GM19328 (cell line): Measurements from ENCODE around the gene TMA7B.

Experiments used
- ATAC-seq: cut with Tn5 transposase; IDR thresholded peaks from one replicate; pipeline ENCODE4 v1.9.1; 2021; ENCODE audit warnings: mild to moderate bottlenecking, moderate library complexity; ENCODE audit not compliant: unreplicated experiment

The TMA7B gene

DNA sequence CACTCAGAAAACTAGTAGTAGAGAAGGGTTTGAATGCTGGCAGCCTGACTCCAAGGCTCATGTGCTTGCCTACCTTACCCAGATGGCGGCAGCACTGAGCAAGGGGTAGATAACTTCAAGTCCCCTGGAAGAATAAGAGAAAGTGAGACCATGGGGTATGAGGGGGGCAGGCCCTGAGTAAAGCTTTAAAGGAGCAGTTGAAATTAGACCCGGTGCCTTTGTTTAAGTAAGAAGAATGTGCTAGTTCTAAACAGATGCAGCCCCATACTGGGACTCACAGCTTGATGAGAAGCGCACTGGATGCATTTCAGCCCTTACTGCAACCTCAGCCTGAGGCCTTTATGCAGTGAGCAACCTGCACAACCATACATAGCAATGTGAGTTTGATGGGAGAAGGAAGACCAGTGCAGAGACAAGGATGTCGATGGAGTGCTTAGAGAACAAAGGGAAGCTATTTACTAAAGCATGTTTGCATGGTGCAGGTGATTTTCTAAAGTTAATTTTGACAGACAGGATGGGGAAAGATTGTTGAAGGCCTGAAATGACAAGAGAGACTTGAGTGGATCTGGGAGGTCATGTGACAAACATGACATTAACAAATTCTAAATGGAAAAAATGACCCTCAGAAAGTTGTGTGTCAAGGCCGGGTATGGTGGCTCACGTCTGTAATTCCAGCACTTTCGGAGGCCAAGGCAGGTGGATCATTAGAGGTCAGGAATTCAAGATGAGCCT lies 27.1 kb upstream of the TMA7B start:
- no peak for ATAC-seq

GRCh38 chr22:39933741-39934140 lies 26.5 kb upstream of the TMA7B start:
- ATAC-seq = no peak

DNA sequence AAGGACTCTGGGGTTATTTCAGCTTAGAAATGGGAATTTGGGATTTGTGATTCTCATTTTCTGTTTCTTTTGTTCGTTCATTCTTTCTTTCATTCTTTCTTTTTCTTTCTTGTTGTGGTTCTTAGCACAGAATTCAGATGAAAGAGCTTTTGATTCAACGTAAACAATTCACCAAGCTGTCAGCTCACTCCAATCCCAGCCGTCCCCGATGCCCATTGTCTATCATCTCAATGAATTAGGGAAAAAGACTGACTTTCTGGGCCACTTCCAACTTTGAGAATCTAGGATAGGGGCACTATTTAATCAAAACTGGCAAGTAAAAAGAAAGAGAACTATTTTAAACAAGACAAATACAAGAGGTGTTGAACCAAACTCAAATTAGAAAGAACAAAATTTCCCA lies 25.1 kb upstream of the TMA7B start:
- no peak for ATAC-seq

GRCh38 chr22:39935612-39936011 lies 24.6 kb upstream of the TMA7B start:
- ATAC-seq = no peak

GRCh38 chr22:39936523-39937145 lies 23.6 kb upstream of the TMA7B start:
- ATAC-seq = no peak

GRCh38 chr22:39937906-39938305 lies 22.3 kb upstream of the TMA7B start:
- no peak for ATAC-seq

DNA sequence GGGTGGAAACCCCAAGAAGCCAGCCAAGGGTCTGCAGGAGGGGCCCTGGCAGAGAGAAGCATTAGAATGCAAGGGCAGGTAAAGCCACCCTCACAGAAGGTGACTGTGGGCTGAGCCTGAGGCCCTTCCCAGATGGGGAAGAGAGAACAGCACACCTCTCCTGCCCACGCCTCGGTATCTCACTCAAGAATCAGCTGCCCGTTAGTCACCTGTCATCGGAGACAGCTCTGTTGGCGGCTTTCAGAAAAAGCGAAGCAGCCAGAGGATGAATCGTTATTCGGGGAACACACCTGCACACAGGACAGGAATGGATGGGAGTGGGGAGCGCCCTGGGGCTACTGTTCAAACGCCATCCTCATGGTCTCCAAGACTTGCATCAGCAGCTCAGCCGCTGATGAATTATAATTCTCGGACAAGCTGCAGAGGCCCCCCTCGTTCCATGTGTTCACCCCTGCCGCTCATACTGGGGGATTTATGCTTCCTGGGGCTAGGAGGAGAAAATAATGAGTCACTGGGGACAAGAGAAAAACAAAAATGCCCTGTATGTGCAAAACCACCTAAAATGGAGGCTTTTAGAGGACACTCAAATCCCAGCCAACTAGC lies 21.6 kb upstream of the TMA7B start:
- no peak for ATAC-seq

GRCh38 chr22:39939830-39940229 lies 20.4 kb upstream of the TMA7B start:
- no peak for ATAC-seq

DNA sequence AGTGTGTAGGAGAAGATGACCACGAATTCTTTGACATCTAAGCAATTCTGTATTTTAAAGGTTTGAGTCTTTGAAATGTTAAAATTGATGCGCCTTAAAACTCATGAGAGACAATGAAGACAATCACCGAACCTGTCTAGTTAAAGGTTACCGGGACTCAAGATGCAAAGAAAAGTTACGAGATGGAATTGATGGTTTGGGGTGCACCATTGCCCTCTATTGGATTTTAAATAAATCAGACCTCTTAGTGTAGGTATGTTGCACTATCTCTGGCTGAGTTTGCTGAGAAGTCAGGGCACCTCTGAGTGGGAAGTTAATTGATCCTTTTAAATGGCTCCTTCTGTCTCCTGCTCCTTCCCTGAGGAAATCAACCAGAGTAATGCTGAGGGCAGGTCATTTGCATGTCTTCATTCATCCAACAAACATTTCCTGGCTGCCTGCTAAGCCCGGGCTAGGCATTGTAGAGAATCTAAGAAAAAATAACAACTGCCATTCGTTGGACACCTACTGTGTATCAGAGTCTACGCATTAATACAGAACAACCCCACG lies 19.4 kb upstream of the TMA7B start:
- ATAC-seq = no peak

- ATAC-seq = no peak
Measured at GRCh38 chr22:39941601-39942000, 18.6 kb upstream of the TMA7B start.

DNA sequence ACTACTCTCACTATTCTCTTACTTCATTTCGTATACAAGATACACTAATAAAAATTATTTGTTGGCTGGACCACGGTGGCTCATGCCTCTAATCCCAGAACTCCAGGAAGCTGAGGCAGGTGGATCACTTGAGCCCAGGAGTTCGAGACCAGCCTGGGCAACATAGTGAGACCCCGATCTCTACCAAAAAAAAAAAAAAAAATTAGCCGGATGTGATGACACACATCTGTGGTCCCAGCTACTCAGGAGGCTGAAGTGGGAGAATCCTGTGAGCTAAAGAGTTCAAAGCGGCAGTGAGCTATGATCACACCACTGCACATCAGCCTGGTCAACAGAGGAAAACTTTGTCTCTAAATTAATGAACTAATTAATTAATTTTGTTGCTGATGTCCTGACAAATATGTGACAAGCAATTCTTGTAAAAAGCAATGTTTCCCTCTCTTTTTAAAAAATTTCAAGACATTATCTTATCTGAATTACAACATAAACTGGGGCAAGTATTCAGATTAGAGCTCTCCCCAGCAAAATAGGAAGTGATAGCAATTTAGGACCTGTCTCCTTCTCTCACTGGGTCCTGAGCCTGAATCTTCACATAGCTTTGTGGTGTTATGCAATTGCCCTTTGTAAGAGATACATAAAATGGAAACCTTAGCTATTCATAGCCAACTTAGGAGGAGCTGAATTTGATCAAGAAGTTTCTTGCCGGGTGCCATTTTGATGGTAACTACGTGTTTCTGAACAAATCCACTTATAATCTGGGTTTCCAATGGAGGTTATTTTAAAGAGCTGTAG lies 17.6 kb upstream of the TMA7B start:
- no peak for ATAC-seq

GRCh38 chr22:39943337-39943736 lies 16.9 kb upstream of the TMA7B start:
- ATAC-seq = no peak

GRCh38 chr22:39943953-39944872 lies 16.0 kb upstream of the TMA7B start:
- ATAC-seq = no peak

GRCh38 chr22:39946126-39946502 lies 14.1 kb upstream of the TMA7B start:
- no peak for ATAC-seq

DNA sequence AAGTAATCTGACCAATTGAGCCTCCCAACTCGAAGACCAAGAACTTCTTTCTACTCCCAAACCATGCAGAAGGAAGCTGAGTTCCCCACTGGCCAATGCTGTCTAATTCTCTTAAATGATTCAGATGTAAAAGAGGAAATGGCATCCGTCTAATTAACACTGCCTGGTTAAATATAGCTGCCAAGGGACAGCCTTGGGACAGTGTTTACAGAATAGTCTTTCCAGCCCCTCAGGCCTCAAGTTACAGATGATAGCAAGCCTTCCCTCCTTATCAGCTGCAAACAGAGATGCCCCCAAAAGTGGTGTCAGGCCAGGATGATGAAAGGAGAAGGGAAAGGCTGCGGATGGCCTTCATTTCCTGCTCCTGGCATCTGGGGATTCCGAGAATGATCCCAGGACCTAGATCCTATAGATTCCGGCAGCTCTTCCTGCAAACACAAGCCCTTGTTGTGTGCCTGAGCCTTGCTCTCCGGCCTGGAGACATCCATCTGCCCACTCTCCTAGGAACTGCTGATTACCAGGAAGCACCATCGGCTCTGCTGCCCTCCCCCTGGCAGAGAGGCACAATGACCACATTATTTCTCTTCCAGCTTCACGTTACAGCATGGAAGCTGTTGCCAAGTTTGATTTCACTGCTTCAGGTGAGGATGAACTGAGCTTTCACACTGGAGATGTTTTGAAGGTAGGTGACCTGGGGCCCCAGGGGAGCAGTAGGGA lies 13.5 kb upstream of the TMA7B start:
- ATAC-seq = no peak

DNA sequence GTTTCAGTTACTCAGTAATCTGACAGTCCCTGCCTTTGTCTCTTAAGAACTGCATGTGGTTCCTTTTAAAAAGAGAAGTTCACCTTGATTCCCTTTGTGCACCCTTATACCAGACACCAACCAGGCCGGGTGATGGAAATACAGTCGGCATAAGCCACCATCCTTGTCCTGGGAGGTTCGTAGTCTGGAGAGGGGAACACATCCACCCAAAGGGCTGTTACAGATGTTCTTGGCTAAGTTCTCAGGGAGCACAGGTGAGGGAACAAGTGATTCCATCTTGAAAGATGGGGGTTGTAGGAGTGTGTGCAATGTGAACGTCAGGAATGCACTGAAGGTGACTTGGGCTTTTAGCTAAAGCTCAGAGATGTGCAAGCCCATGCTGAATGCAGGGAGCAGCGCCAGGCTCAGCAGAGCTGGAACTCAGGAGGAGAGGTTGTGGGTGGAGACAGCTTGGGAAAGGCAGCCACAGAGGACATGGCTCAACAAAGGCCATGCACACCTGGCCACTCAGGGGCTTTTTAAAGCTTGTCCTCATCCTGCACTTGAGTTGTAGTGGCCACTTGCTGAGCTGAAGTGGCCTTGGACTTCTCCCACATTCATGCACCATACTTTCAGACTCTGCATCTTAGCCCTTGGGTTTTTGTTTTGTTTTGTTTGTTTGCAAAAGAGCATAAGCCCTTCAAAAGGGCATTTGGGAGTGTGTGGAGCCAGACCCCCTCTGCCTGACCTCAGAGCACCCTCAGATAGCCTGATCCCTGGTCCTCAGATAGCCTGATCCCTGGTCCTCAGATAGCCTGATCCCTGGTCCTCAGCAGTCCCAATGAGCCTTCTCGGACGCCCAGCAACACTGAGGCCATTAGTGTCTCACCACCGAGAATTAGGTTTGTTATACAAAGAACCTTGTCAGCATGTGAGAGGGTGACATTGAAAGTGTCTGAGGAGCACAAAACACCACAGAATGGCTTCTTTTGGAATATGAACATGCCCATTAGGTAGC lies 12.7 kb upstream of the TMA7B start:
- no peak for ATAC-seq

DNA sequence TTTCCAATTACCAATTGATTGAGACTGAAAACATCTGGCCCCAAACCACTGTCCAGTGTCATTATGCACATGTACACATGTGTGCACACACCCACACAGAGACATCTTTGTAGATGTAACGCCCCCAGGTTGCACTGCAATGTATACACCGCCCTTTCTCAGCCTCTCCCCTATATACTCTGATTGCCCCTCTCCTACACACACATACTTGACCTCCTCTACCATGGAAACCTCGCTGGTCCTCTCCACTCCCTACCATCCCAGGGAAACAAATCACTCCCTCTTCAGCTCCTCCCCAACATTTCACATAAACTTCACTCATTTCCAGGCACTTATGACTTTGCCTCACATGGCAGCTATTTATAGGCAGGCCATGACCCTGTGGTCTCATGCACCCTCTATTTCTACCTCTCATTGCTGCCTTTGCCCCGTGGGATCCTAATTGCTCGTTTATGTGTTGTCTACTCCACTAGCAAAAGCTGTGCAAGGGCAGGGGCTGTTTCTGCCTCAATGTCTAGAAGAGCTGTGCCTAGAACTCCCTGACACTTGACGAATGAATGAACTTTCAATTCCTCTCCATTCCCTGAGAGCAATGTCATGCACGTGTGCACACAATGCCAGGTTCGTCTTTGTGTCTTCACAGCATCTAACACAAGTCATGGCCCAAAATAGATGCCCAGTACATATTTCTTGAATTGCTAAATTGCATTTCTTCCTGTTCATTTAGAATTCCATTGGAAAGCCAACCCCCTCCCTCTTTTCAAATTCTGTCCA lies 10.0 kb upstream of the TMA7B start:
- no peak for ATAC-seq
